ENCODE measurements around the gene ERICH6B.

DNA sequence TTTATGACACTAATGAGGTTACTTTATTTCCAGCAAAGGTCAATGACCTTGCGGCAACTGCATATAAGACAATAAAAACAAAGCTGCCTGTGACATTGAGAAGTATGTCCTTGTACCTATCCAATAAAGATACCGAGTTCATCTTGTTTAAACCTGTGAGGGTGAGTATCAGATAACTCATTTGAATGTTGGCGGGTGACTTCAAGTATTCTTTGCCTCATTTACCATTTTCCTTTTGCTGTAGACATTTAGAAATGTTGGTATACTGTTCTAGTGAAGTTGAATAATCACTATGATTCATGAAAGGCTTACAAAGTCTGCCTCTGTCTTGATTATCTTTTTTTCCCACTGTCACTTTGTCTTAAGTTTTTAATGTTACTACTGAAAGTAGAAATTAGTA, 85.8 kb downstream of the ERICH6B start:
- no peak for TF ChIP-seq EZH2 (IDR thresholded peaks at IDR 0.05; ENCODE audit: insufficient read depth, poor library complexity, severe bottlenecking)
- TF ChIP-seq EZH2phosphoT487 (IDR thresholded peaks at IDR 0.05; ENCODE audit: insufficient read depth, low read depth), result no peak
